IPS-NIHi7 (cell line): ENCODE data around the gene RETSAT.
"Not testable (repeated sequence)": the region's sequence is repeated elsewhere in the genome, so short reads cannot be mapped to it uniquely, and the experiment has no call there.

Experiments
- DNase-seq: peaks from one replicate; pipeline ENCODE4 v3.0.0; 2012; ENCODE audit warnings: mixed read lengths; ENCODE audit errors: extremely low spot score

Gene RETSAT

GRCh38 chr2:85378257-85378656 lies 23.9 kb upstream of the RETSAT start:
- no peak for DNase-seq

GRCh38 chr2:85377083-85377482 lies 22.8 kb upstream of the RETSAT start:
- DNase-seq = no peak

- no peak for DNase-seq
These were observed 22.1 kb upstream of the RETSAT start for GRCh38 chr2:85376291-85377065.

- DNase-seq = no peak
These were observed 16.7 kb upstream of the RETSAT start for GRCh38 chr2:85371045-85371444.

GRCh38 chr2:85369500-85369899 lies 15.2 kb upstream of the RETSAT start:
- DNase-seq = no peak

GRCh38 chr2:85368921-85369320 lies 14.6 kb upstream of the RETSAT start:
- no peak for DNase-seq

- DNase-seq = no peak
These were observed 12.9 kb upstream of the RETSAT start for GRCh38 chr2:85367180-85367579.

- DNase-seq = not testable (repeated sequence)
These were observed 8.5 kb upstream of the RETSAT start for GRCh38 chr2:85362653-85363387.

- no peak for DNase-seq
These were observed 3.4 kb upstream of the RETSAT start for GRCh38 chr2:85357736-85358135.

- DNase-seq = no peak
These were observed 1.9 kb upstream of the RETSAT start for GRCh38 chr2:85356186-85356585.

GRCh38 chr2:85355521-85355920 lies 1.2 kb upstream of the RETSAT start:
- DNase-seq = no peak

- no peak for DNase-seq
These were observed 714 bp upstream of the RETSAT start for GRCh38 chr2:85355073-85355410.

- no peak for DNase-seq
These were observed 447 bp downstream of the RETSAT start for GRCh38 chr2:85353876-85354285.

- DNase-seq = no peak
These were observed 6.7 kb downstream of the RETSAT start for GRCh38 chr2:85347599-85347998.

- no peak for DNase-seq
These were observed 9.9 kb downstream of the RETSAT start for GRCh38 chr2:85344356-85344954.

- not testable (repeated sequence) for DNase-seq
These were observed 11.0 kb downstream of the RETSAT start for GRCh38 chr2:85343207-85343895.

GRCh38 chr2:85342156-85342555 lies 12.2 kb downstream of the RETSAT start:
- DNase-seq = no peak

GRCh38 chr2:85341269-85342029 lies 12.9 kb downstream of the RETSAT start:
- no peak for DNase-seq

- no peak for DNase-seq
These were observed 14.1 kb downstream of the RETSAT start for GRCh38 chr2:85340034-85340892.

GRCh38 chr2:85334928-85335327 lies 19.4 kb downstream of the RETSAT start:
- no peak for DNase-seq

- DNase-seq = not testable (repeated sequence)
These were observed 20.5 kb downstream of the RETSAT start for GRCh38 chr2:85333877-85334276.
